B cell (primary cell): ENCODE data around the gene AQP3.

Experiments used
- CTCF ChIP-seq: fragments of 200-600 bp; IDR thresholded peaks from one replicate; pipeline ENCODE4 v1.8.0; 2022; ENCODE audit warnings: antibody characterized with exemption, mild to moderate bottlenecking
- EZH2 ChIP-seq: IDR thresholded peaks from 2 replicates; pipeline ENCODE4 v1.6.1; 2012; ENCODE audit warnings: borderline replicate concordance, low read depth, mild to moderate bottlenecking, moderate library complexity, low read length; ENCODE audit not compliant: insufficient read depth, poor library complexity, severe bottlenecking

GRCh38 chr9:33464045-33464636 lies 16.7 kb upstream of the AQP3 start:
- no peak for TF ChIP-seq CTCF
- no peak for TF ChIP-seq EZH2
